Epithelial cell of alveolus of lung (primary cell): Measurements from ENCODE around the gene VN1R5. TPM values are rescaled to one million over a fixed set of nuclear protein-coding genes. Genes with fewer than 3 reads are reported as not detected.

ENCODE experiments used
- total RNA-seq: library from RNA; depleted of rRNA; stranded (reverse); fragments of >200 nt; gene quantifications from 2 replicates; pipeline ENCODE4 v1.2.1, GENCODE V29; 2015

The VN1R5 gene
- not detected in 2 replicates for total RNA-seq

DNA sequence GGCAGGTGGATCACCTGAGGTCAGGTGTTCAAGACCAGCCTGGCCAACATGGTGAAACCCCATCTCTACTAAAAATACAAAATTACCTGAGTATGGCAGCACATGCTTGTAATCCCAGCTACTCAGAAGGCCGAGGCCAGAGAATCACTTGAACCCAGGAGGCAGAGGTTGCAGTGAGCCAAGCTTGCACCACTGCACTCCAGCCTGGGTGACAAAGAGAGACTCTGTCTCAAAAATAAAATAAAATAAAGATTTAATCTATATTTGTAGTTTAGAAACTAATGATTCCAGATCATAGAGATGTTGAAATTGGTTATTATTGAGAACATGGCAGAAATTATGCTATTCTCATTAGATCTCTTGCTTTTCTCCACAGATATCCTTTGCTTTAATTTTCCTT lies at the start of gene VN1R5:
TSS of gene VN1R5 (plus strand) at position 301 of the 400 bp plus-strand sequence.

Other genes with a start within 250 kb of the VN1R5 start
- gene ZNF695, start 248.0 kb upstream of the VN1R5 start, total RNA-seq = 2.0 and 2.5 TPM in 2 replicates
- gene ZNF670, start 177.3 kb upstream of the VN1R5 start, total RNA-seq = 0.96 and 2.6 TPM in 2 replicates
- gene ZNF669, start 151.7 kb upstream of the VN1R5 start, total RNA-seq = 4.9 and 14.8 TPM in 2 replicates
- gene ZNF124, start 84.1 kb upstream of the VN1R5 start, total RNA-seq = 11.4 and 18.7 TPM in 2 replicates
- 29.5 and 51.2 TPM in 2 replicates for gene ZNF496, start 75.8 kb downstream of the VN1R5 start, total RNA-seq
- gene NLRP3, start 160.1 kb downstream of the VN1R5 start, total RNA-seq = 0.13 and 0.32 TPM in 2 replicates
- not detected in 2 replicates for gene OR2B11, start 202.0 kb downstream of the VN1R5 start, total RNA-seq